Mesenchymal stem cell (in vitro differentiated cells and primary cell): ENCODE data around the gene P2RY6.

Experiments used
- DNase-seq: peaks from one replicate; pipeline ENCODE4 v3.0.0-alpha.2; 2013
- H2AFZ ChIP-seq: one replicate; pipeline ENCODE4 v1.6.1; 2013; ENCODE audit warnings: low read depth, mild to moderate bottlenecking, control low read depth, inconsistent platforms, low read length, moderate library complexity
- H2AK5ac ChIP-seq: 2 replicates; pipeline ENCODE4 v1.6.1; 2013; ENCODE audit warnings: low read length, moderate library complexity, mild to moderate bottlenecking, inconsistent platforms; ENCODE audit not compliant: severe bottlenecking
- H2BK120ac ChIP-seq: one replicate; pipeline ENCODE4 v1.6.1; 2013; ENCODE audit warnings: low read depth, mild to moderate bottlenecking, inconsistent platforms, low read length, moderate library complexity
- H2BK12ac ChIP-seq, 2 experiments: one replicate each; pipeline ENCODE4 v1.6.1; 2013; ENCODE audit warnings: inconsistent platforms in 2 of 2, low read length in 2 of 2, mild to moderate bottlenecking in 2 of 2, moderate library complexity in 2 of 2, control low read depth in 1 of 2
- H2BK15ac ChIP-seq: one replicate; pipeline ENCODE4 v1.6.1; 2013; ENCODE audit warnings: mild to moderate bottlenecking, low read depth, inconsistent platforms; ENCODE audit not compliant: poor library complexity, severe bottlenecking
- H2BK5ac ChIP-seq: 2 replicates; pipeline ENCODE4 v1.6.1; 2013; ENCODE audit warnings: low read depth, mild to moderate bottlenecking, low read length, control low read depth, inconsistent platforms; ENCODE audit not compliant: poor library complexity, severe bottlenecking
- H3K14ac ChIP-seq, 2 experiments: one replicate each; pipeline ENCODE4 v1.6.1; 2013; ENCODE audit warnings: inconsistent platforms in 2 of 2, low read length in 2 of 2, control low read depth in 1 of 2, mild to moderate bottlenecking in 1 of 2, moderate library complexity in 1 of 2
- H3K18ac ChIP-seq, 2 experiments: one replicate each; pipeline ENCODE4 v1.6.1; 2013; ENCODE audit warnings: inconsistent platforms in 2 of 2, low read length in 2 of 2, control low read depth in 1 of 2, low read depth in 1 of 2, mild to moderate bottlenecking in 1 of 2
- H3K23ac ChIP-seq, 2 experiments: one replicate each; pipeline ENCODE4 v1.6.1; 2013; ENCODE audit warnings: inconsistent platforms in 2 of 2, low read length in 2 of 2, mild to moderate bottlenecking in 2 of 2, moderate library complexity in 2 of 2, control low read depth in 1 of 2
- H3K27ac ChIP-seq: 2 replicates; pipeline ENCODE4 v1.5.1; 2013; ENCODE audit warnings: mild to moderate bottlenecking, moderate library complexity, low read length, control low read depth, inconsistent platforms; ENCODE audit not compliant: poor library complexity, severe bottlenecking
- H3K27me3 ChIP-seq, 2 experiments: 2 replicates each; pipeline versions ENCODE4 v1.6.1 to v1.7.0; 2013; ENCODE audit warnings: low read length in 2 of 2, mild to moderate bottlenecking in 2 of 2, moderate library complexity in 2 of 2, control low read depth in 1 of 2, inconsistent platforms in 1 of 2; ENCODE audit not compliant: control insufficient read depth in 1 of 2, insufficient read depth in 1 of 2
- H3K36me3 ChIP-seq, 2 experiments: 2 replicates each; pipeline versions ENCODE4 v1.6.1 to v1.7.0; 2013; ENCODE audit warnings: low read length in 2 of 2, control low read depth in 1 of 2, inconsistent platforms in 1 of 2, low read depth in 1 of 2, mild to moderate bottlenecking in 1 of 2; ENCODE audit not compliant: insufficient read depth in 2 of 2, control insufficient read depth in 1 of 2
- H3K4ac ChIP-seq, 2 experiments: one replicate each; pipeline ENCODE4 v1.6.1; 2013; ENCODE audit warnings: inconsistent platforms in 2 of 2, low read length in 2 of 2, mild to moderate bottlenecking in 2 of 2, moderate library complexity in 2 of 2, control low read depth in 1 of 2, low read depth in 1 of 2
- H3K4me1 ChIP-seq: 2 replicates; pipeline ENCODE4 v1.6.1; 2013; ENCODE audit warnings: low read depth, low read length, control low read depth; ENCODE audit not compliant: control insufficient read depth, insufficient read depth
- H3K4me2 ChIP-seq: 2 replicates; pipeline ENCODE4 v1.6.1; 2013; ENCODE audit warnings: low read length, mild to moderate bottlenecking, inconsistent platforms; ENCODE audit not compliant: poor library complexity, severe bottlenecking
- H3K4me3 ChIP-seq, 2 experiments: 2 replicates each; pipeline versions ENCODE4 v1.5.1 to v1.7.0; 2013; ENCODE audit warnings: low read length in 2 of 2, mild to moderate bottlenecking in 2 of 2, control low read depth in 1 of 2, low read depth in 1 of 2; ENCODE audit not compliant: insufficient read depth in 1 of 2
- H3K79me1 ChIP-seq: replicated peaks from 2 replicates; pipeline ENCODE4 v1.6.1; 2013; ENCODE audit warnings: mild to moderate bottlenecking, control low read depth, low read length, inconsistent platforms; ENCODE audit not compliant: poor library complexity, severe bottlenecking
- H3K9ac ChIP-seq: 2 replicates; pipeline ENCODE4 v1.7.0; 2013; ENCODE audit warnings: mild to moderate bottlenecking, low read length, moderate library complexity
- H3K9me3 ChIP-seq: 2 replicates; pipeline ENCODE4 v1.7.0; 2013; ENCODE audit warnings: mild to moderate bottlenecking, low read length; ENCODE audit not compliant: control insufficient read depth
- H4K8ac ChIP-seq: one replicate; pipeline ENCODE4 v1.6.1; 2013; ENCODE audit warnings: inconsistent platforms, mild to moderate bottlenecking, low read length, moderate library complexity
- H4K91ac ChIP-seq: one replicate; pipeline ENCODE4 v1.6.1; 2013; ENCODE audit warnings: mild to moderate bottlenecking, low read length, inconsistent platforms
- WGBS: methylation state at CpG from one replicate; pipeline ENCODE4 v1.1.7; 2013; ENCODE audit warnings: mixed read lengths; 5-methylcytosine and 5-hydroxymethylcytosine counted together

The P2RY6 gene

DNA sequence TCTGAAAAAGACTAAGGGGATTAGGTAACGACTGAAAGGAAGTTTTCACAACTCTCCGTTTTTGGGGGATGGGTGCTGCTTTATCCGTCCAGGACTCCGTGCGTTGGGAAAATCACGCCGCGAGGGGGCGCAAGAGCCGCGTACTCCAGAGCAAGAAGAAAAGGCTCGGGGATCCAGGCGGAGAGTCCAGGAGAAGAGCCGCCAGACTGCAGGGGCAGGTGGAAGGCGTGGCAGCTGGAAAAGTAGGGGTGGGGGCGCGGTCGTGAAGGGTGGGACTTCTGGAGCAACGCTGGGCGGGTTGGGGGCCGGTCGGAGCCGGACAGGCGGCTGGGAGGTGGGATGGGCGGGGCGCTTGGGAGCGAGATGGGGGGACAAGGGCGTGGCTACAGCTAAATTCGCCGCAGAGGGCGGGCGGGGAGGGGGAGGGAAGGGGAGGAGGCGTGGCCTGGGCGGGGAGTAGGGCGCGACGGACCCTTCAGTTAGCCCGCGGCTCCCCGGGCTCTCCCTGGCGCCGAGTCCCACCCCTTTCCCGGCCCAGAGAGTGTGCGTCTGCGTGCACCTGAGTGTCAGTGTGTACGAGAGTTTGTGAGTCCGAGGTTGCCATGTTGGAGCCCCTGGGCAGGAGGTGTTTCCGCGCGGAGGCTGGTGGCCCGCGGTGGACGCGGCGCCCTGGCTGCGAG is 35.3 kb downstream of the P2RY6 start:
- Histone ChIP-seq H2BK12ac (peak overlapping the region; percentile 38 to 89), H4K91ac (peak overlapping the region; percentile 95), H3K4me3 (peak overlapping the region; percentile 80 to 89), H3K4me2 (peak overlapping the region; percentile 98), H2BK120ac (no peak overlapping the region), H3K36me3 (peaks cover 18 to 19% of the 10 kb centered on the region in 2 experiments), H3K27ac (peak overlapping the region; percentile 86), H3K23ac (peak overlapping the region in 1 of 2 experiments; percentile 90), H3K27me3 (no peaks in the 10 kb centered on the region), H4K8ac (peak overlapping the region; percentile 78), H3K9ac (peak overlapping the region; percentile 98), H3K4ac (peak overlapping the region; percentile 5 to 78), H3K14ac (peak overlapping the region in 1 of 2 experiments; percentile 87), H3K9me3 (no peaks in the 10 kb centered on the region), H3K18ac (peak overlapping the region; percentile 79 to 99), H2AK5ac (no peak overlapping the region), H2AFZ (peak overlapping the region; percentile 18), H3K79me1 (no peaks in the 10 kb centered on the region), H3K4me1 (peaks cover 36% of the 10 kb centered on the region), H2BK5ac (peak overlapping the region; percentile 74), H2BK15ac (peak overlapping the region; percentile 98)
- WGBS: under 1% methylated on average over 44 of the region's 56 CpGs
- DNase-seq: peak; percentile 98

DNA sequence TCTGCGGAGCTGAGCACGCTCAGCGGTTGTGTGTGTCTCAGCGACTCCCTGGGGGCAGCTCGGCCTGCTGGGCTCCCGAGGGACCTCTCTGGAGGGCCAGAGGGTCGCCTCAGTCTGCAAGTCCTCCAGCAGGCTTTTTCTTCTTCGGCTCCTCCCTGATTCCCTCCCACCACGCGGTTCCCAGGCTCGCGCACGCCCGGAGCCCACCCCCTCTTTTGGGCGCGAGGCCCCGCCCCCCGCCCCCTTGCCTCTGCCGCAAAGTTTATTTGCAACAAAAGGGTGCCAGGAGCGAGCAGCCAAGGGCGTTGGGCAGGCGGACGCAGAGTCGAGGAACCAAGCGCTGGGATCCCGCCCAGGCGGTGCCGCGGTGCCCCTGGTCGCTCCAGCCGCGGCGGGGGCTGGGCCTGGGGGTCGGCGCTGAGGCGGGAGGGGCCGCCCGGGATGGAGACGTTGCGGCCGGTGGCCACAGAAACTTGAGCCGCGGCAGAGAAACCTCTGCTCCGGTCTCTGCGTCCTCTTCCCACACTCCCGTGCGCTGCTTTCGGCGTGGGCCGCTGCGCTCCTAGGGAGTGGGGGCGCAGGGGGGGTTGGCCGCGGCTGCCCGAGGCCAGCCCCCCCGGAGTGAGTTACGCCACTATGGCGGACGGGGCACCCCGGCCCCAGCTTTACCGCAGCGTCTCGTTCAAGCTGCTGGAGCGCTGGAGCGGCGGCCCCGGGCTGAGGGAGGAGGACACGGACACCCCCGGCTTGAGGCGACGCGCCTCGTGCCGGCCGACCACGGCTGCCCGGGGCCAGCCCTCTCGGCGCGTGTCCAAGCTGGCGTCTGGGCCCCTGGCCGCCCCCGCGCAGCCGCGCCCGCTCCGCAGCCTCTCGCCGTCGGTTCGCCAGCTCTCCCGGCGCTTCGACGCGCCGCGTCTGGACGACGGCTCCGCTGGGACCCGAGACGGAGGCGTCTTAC is 36.1 kb downstream of the P2RY6 start, which contains the start of gene ARHGEF17:
Gene ARHGEF17, plus strand, starts transcription at position 274 of the 958 bp plus-strand sequence. Its CDS starts 363 bp downstream, at position 637.
- peak; percentile 91 for DNase-seq
- H3K23ac ChIP-seq: peak within 1 kb of the TSS; percentile 44 to 94
- H3K18ac ChIP-seq: peak within 1 kb of the TSS; percentile 99
- H3K36me3 ChIP-seq: peaks cover 18 to 19% of the 10 kb centered on the region in 2 experiments
- H3K27ac ChIP-seq: peak within 1 kb of the TSS; percentile 86
- peak within 1 kb of the TSS; percentile 18 for H2AFZ ChIP-seq
- peaks cover 42% of the 10 kb centered on the region for H3K4me1 ChIP-seq
- H4K8ac ChIP-seq: peak within 1 kb of the TSS; percentile 95
- peak within 1 kb of the TSS; percentile 99 for H4K91ac ChIP-seq
- peak within 1 kb of the TSS; percentile 99 for H2BK120ac ChIP-seq
- peak within 1 kb of the TSS; percentile 98 to 100 for H3K4ac ChIP-seq
- peak within 1 kb of the TSS; percentile 98 for H2BK15ac ChIP-seq
- H3K4me2 ChIP-seq: peak within 1 kb of the TSS; percentile 98
- no peaks in the 10 kb centered on the region for H3K27me3 ChIP-seq
- peak within 1 kb of the TSS; percentile 98 for H3K9ac ChIP-seq
- peak within 1 kb of the TSS; percentile 93 to 96 for H3K14ac ChIP-seq
- peak within 1 kb of the TSS; percentile 93 for H2AK5ac ChIP-seq
- WGBS: 0% methylated on average over 58 of the region's 105 CpGs
- peak within 1 kb of the TSS; percentile 43 to 89 for H2BK12ac ChIP-seq
- peak within 1 kb of the TSS; percentile 80 to 89 for H3K4me3 ChIP-seq
- H3K9me3 ChIP-seq: no peaks in the 10 kb centered on the region
- peak within 1 kb of the TSS; percentile 100 for H2BK5ac ChIP-seq
- no peaks in the 10 kb centered on the region for H3K79me1 ChIP-seq

DNA sequence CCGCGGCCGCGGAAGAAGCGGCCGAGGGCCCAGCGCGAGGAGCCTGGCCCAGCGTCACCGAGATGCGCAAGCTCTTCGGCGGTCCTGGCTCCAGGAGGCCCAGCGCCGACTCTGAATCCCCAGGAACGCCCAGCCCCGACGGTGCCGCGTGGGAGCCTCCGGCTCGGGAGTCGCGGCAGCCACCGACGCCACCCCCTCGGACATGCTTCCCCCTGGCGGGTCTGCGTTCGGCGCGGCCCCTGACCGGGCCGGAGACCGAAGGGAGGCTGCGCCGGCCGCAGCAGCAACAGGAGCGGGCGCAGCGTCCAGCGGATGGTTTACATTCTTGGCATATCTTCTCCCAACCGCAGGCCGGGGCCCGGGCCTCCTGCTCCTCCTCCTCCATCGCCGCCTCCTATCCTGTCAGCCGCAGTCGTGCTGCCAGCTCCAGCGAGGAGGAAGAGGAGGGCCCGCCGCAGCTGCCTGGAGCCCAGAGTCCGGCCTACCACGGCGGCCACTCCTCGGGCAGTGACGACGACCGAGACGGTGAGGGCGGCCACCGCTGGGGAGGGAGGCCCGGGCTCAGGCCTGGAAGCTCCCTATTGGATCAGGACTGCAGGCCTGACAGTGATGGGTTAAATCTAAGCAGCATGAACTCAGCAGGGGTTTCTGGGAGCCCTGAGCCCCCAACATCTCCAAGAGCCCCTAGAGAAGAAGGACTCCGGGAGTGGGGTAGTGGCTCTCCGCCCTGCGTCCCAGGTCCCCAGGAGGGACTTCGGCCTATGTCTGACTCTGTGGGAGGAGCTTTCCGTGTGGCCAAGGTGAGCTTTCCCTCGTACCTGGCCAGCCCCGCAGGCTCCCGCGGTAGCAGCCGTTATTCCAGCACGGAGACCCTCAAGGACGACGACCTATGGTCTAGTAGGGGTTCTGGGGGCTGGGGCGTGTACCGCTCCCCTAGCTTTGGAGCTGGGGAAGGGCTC is 37.1 kb downstream of the P2RY6 start:
- H3K4me1 ChIP-seq: peaks cover 51% of the 10 kb centered on the region
- H2BK15ac ChIP-seq: peak overlapping the region; percentile 89
- H4K91ac ChIP-seq: peak overlapping the region; percentile 99
- H3K23ac ChIP-seq: peak overlapping the region; percentile 44 to 94
- H2AFZ ChIP-seq: no peak overlapping the region
- H3K36me3 ChIP-seq: peaks cover 18 to 26% of the 10 kb centered on the region in 2 experiments
- H3K18ac ChIP-seq: peak overlapping the region; percentile 99
- H2AK5ac ChIP-seq: peak overlapping the region; percentile 93
- peak overlapping the region in 1 of 2 experiments; percentile 96 for H3K14ac ChIP-seq
- peak overlapping the region; percentile 99 for H2BK120ac ChIP-seq
- H3K4ac ChIP-seq: peak overlapping the region; percentile 98 to 100
- peak overlapping the region; percentile 98 for H3K9ac ChIP-seq
- WGBS: 3% methylated on average over 63 of the region's 78 CpGs
- no peaks in the 10 kb centered on the region for H3K79me1 ChIP-seq
- H3K9me3 ChIP-seq: no peaks in the 10 kb centered on the region
- H2BK5ac ChIP-seq: peak overlapping the region; percentile 100
- peak overlapping the region; percentile 94 for H3K27ac ChIP-seq
- DNase-seq: peak; percentile 98
- peak overlapping the region; percentile 98 for H3K4me2 ChIP-seq
- peak overlapping the region; percentile 43 to 65 for H2BK12ac ChIP-seq
- no peaks in the 10 kb centered on the region for H3K27me3 ChIP-seq
- peak overlapping the region; percentile 95 for H4K8ac ChIP-seq
- H3K4me3 ChIP-seq: peak overlapping the region; percentile 80 to 89
